Effector memory CD8-positive, alpha-beta T cell (primary cell): ENCODE measurements around the gene PLEKHG5.
A peak's percentile ranks its signal among the peaks of the same experiment; 100 is the strongest.

Experiments used
- ATAC-seq: fragments of 150-1000 bp; cut with Tn5 transposase; replicated peaks from 2 replicates; pipeline ENCODE4 v1.10.0; 2021; ENCODE audit warnings: mild to moderate bottlenecking, moderate library complexity
- DNase-seq, 3 experiments: peaks; one replicate each; pipeline ENCODE4 v3.0.0; 2021
- H3K27ac Mint-ChIP-seq, 2 donors: one replicate each; pipeline ENCODE4 v1.8.0; 2022; ENCODE audit warnings: mild to moderate bottlenecking in 2 of 2, mixed read lengths in 2 of 2, moderate library complexity in 2 of 2
- H3K27me3 Mint-ChIP-seq, 2 donors: one replicate each; pipeline ENCODE4 v1.8.0; 2022; ENCODE audit warnings: mixed read lengths in 2 of 2
- H3K36me3 Mint-ChIP-seq: one replicate; pipeline ENCODE4 v1.8.0; 2022; ENCODE audit warnings: mild to moderate bottlenecking, moderate library complexity, mixed read lengths; ENCODE audit not compliant: insufficient read depth
- H3K4me1 Mint-ChIP-seq, 2 donors: one replicate each; pipeline ENCODE4 v1.8.0; 2022; ENCODE audit warnings: low read depth in 2 of 2, mixed read lengths in 2 of 2
- H3K4me3 Mint-ChIP-seq, 2 donors: one replicate each; pipeline ENCODE4 v1.8.0; 2022; ENCODE audit warnings: mild to moderate bottlenecking in 2 of 2, mixed read lengths in 2 of 2, moderate library complexity in 2 of 2
- H3K9me3 Mint-ChIP-seq, 2 donors: one replicate each; pipeline ENCODE4 v1.8.0; 2022; ENCODE audit warnings: mixed read lengths in 2 of 2

The PLEKHG5 gene

DNA sequence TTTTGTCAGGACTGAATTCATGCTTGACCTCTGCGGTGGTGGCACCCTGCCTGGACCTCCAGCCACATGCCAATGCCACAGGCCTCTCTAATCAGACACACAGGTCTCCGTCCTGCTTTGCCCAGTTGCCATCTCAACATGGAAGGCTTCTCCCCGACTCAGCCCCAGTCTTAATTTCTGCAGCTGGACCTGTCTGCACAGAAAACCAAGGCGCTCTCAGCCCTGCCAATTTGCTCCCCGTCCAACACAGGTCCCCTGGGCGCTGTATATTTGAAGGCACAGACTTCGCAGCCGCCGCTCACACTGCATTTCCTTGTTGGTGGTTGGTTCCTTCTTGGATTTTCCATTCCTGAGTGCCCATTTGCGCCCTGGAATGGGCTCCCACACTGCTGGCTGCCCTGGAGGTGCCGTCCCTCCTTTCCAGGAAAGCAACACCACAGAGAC is 28.0 kb upstream of the PLEKHG5 start:
- H3K4me3 Mint-ChIP-seq: no peak overlapping the region
- H3K4me1 Mint-ChIP-seq: no peaks in the 10 kb centered on the region
- ATAC-seq (no peak), DNase-seq (no peak)
- peak overlapping the region in 1 of 2 donors; percentile 57 for H3K27ac Mint-ChIP-seq
- no peaks in the 10 kb centered on the region for H3K27me3 Mint-ChIP-seq
- peaks cover 7% of the 10 kb centered on the region for H3K36me3 Mint-ChIP-seq
- no peaks in the 10 kb centered on the region for H3K9me3 Mint-ChIP-seq

DNA sequence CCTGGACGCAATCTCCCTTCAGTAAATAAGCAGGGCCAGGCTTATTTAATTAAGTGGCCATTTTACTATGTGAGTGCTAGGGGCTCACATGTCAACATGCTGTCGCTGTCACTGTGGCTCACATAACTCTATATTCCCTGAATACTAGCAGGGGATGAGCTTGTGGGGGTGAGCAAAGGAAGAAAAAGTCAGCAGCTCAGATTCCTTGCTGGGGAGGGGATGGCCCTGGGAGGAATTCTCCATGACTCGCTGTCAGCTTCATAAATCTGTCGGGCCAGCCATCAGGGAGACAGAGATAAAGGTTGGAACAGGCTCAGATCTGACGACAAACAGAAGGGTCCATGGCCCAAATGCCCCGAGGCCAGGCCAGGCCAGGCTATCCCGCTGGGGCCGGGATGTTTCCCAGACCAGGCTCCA is 26.0 kb upstream of the PLEKHG5 start:
- Mint-ChIP-seq H3K36me3 (peaks cover under 1% of the 10 kb centered on the region), H3K4me1 (no peaks in the 10 kb centered on the region), H3K27me3 (no peaks in the 10 kb centered on the region), H3K4me3 (no peak overlapping the region), H3K27ac (no peak overlapping the region), H3K9me3 (no peaks in the 10 kb centered on the region)
- no peak for DNase-seq
- no peak for ATAC-seq

DNA sequence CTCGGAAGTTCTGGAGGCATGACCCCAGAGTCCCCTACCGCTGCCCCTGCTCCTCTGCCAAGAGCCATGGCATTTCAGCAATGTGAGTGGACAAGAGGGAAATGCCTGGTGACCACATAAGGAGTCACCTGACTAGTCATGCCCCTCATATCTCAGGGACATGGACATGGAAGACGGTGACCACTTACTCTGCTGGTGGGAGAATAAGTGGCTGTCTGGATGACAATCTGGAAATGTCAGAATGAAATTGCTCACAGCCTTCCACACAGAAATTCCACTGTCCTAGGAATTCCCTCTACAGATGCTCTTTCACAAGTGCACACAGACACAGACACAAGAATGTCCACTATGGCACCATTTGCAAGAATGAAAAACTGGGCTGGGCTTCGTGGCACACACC is 24.3 kb upstream of the PLEKHG5 start:
- Mint-ChIP-seq H3K27me3 (no peaks in the 10 kb centered on the region), H3K27ac (no peak overlapping the region), H3K9me3 (no peaks in the 10 kb centered on the region), H3K4me1 (no peaks in the 10 kb centered on the region), H3K4me3 (no peak overlapping the region), H3K36me3 (no peaks in the 10 kb centered on the region)
- DNase-seq (no peak), ATAC-seq (no peak)

DNA sequence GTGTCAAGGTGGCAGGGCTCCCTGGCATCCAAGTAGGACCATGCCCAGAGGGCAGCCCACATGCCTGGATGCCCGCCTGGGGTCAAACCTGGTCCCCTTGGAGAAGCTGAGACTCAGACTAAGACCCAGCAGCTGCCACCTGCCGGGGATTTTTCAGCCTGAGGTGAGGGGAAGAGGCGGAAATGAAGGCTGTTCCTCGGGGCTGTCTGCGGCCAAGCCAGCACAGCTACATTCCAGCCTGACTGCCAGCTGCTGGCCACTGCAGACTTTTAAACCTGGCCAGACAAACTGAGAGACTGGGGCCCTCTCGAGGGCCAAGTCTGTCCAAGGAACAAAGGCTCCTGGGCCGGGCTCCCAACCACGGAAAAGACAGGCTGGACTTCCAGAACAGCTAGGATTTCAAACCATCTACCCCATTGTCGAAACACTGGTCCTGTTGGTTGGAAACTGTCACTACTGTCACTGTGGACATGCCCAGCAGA is 21.9 kb upstream of the PLEKHG5 start:
- H3K27me3 Mint-ChIP-seq: peaks cover 0 to 5% of the 10 kb centered on the region in 2 donors
- ATAC-seq: no peak
- H3K36me3 Mint-ChIP-seq: no peaks in the 10 kb centered on the region
- H3K4me3 Mint-ChIP-seq: no peak overlapping the region
- H3K9me3 Mint-ChIP-seq: no peaks in the 10 kb centered on the region
- no peaks in the 10 kb centered on the region for H3K4me1 Mint-ChIP-seq
- no peak for DNase-seq
- no peak overlapping the region for H3K27ac Mint-ChIP-seq

DNA sequence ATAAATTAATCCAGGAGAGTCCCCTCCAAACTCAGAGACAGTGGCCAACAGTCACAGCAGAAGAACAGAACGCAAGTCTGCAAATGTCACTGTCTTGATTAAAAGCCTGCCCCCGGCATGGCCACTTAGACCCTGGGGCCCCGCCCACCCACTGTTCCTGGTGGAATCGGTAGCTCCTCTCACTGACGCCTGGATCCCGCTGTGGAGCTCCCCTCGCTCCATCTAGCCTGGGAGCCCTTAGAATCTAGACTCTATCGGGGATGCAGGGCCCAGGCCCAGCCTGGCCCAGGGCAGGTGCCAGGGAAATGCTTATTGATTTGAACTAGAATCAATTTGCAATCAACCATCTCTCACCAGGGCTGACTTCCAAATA is 21.4 kb upstream of the PLEKHG5 start:
- Mint-ChIP-seq H3K27me3 (peaks cover 0 to 8% of the 10 kb centered on the region in 2 donors), H3K4me1 (no peaks in the 10 kb centered on the region), H3K9me3 (no peaks in the 10 kb centered on the region), H3K27ac (no peak overlapping the region), H3K4me3 (no peak overlapping the region), H3K36me3 (no peaks in the 10 kb centered on the region)
- DNase-seq: no peak
- ATAC-seq: no peak

DNA sequence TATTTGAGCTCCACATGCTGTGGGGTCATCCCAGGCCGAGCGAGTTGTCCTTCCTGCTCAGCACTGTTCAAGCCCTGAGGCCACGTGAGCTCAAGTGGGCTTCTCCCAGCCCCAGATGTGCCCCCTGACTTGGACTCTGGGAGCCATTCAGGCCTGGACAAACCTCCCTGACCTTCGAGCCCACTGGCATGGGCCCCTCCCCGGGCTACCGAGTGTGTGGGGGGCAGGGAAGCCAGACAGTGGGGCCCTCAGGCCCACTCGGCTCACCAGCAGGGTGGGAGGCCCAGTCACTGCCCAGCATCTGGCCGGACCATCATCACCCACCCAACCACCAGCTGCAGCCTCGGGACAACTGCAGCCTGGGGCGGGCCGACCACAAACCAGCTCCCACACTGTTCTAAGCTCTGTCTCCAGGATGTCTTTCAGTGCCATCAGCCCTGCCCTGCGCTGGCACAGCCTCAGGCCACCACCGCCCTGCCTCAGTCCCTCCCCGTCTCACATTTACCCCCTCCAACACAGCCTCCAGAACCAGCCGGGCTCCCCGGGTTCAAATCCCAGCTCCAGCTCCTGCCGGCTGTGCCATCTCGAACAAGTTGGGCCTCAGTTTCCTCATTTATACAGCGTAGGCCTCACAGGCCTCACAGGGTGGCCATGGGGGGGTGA is 20.9 kb upstream of the PLEKHG5 start:
- H3K27ac Mint-ChIP-seq: no peak overlapping the region
- DNase-seq (no peak), ATAC-seq (no peak)
- no peak overlapping the region for H3K4me3 Mint-ChIP-seq
- no peaks in the 10 kb centered on the region for H3K4me1 Mint-ChIP-seq
- H3K9me3 Mint-ChIP-seq: no peaks in the 10 kb centered on the region
- H3K36me3 Mint-ChIP-seq: no peaks in the 10 kb centered on the region
- peaks cover 0 to 8% of the 10 kb centered on the region in 2 donors for H3K27me3 Mint-ChIP-seq

DNA sequence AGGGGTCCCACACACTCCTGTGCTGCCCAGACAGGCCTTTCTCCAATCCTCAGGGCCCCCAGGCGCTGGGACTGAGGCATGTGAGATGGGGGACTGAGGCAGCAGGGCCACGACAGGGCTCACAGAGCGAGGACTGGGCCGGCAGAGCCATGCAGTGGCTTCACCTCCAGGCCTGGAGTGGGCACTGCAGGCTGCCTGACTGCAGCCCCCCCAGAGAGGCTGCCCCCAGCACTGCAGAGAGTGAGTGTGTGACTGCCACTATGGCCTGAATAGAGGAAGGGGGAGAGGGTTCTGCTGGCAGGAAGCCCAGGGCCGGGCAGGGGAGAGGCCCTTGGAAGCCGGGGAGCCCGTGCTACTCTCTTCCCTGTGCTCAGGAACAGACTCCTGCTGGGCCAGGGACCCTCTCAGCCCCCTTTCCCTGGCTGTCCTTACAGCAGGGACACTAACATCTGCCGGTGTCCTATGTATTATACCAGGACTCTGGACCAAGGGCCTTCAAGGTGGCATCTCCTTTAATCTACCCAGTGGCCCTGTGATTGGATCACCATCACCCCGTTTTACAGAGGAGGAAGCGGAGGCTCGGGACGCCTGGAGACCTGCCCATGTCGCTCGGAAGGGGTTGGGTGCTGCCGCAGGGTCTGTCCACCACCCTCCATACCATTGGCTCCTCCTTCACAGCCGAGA is 20.2 kb upstream of the PLEKHG5 start:
- no peaks in the 10 kb centered on the region for H3K4me1 Mint-ChIP-seq
- DNase-seq (no peak), ATAC-seq (no peak)
- no peak overlapping the region for H3K4me3 Mint-ChIP-seq
- H3K27ac Mint-ChIP-seq: no peak overlapping the region
- H3K27me3 Mint-ChIP-seq: peaks cover 5 to 14% of the 10 kb centered on the region in 2 donors
- H3K9me3 Mint-ChIP-seq: no peaks in the 10 kb centered on the region
- no peaks in the 10 kb centered on the region for H3K36me3 Mint-ChIP-seq

DNA sequence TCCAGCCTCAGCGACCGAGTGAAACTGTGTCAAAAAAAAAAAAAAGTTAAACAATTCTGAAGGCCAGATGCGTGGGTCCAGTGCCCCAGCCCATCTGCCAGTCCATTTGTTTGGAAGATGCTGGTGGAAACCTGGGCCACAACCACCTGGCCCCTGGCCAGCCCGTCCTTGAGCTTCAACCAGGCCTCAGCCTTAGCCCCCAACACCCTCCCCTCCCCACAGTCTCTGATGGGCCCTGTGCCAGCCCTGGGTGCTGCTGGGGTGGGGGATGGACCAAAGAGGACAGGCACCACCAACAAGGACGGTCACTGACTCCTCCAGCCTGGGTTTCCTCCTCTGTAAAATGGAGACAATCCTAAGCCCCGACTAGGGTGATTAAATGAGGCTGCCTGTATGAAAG is 19.6 kb upstream of the PLEKHG5 start:
- H3K4me1 Mint-ChIP-seq: no peaks in the 10 kb centered on the region
- ATAC-seq: no peak
- H3K4me3 Mint-ChIP-seq: no peak overlapping the region
- no peaks in the 10 kb centered on the region for H3K9me3 Mint-ChIP-seq
- DNase-seq: no peak
- H3K27ac Mint-ChIP-seq: no peak overlapping the region
- H3K27me3 Mint-ChIP-seq: peaks cover 8 to 18% of the 10 kb centered on the region in 2 donors
- H3K36me3 Mint-ChIP-seq: no peaks in the 10 kb centered on the region

DNA sequence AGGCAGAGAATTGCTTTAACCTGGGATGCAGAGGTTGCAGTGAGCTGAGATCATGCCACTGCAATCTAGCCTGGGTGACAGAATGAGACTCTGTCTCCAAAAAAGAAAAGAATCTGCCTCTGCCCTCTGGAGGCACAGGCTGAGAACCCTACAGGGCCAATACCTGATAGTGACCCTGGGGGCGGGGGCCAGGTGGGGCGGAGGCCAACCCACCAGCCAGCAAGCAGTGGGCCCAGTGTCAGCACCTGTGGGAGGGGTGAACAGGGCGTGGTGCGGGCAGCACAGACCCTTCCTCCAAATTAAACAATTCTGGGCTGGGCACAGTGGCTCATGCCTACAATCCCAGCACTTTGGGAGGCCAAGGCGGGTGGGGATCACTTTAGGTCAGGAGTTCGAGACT is 19.0 kb upstream of the PLEKHG5 start:
- Mint-ChIP-seq H3K4me1 (no peaks in the 10 kb centered on the region), H3K27me3 (peaks cover 9 to 21% of the 10 kb centered on the region in 2 donors), H3K36me3 (no peaks in the 10 kb centered on the region), H3K9me3 (no peaks in the 10 kb centered on the region), H3K4me3 (no peak overlapping the region), H3K27ac (no peak overlapping the region)
- DNase-seq (no peak), ATAC-seq (no peak)

DNA sequence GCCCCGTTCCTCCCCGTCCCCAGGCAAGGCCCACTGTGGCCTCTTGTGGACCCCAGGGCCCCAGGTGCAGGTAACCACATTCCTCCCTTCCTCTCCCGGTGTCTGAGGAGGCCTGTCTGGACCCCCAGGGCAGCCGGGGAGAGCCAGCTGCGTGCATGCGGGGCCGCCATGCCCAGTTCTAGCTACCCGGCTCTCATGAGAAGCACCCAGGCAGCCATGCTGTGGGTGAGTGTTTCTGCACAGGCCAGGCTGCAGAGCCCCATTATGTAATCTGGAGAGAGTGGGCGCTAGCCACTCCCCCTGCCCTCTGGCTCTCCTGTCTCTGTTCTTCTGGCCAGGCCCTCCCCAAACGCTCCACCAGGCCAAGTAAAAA is 18.4 kb upstream of the PLEKHG5 start:
- no peaks in the 10 kb centered on the region for H3K36me3 Mint-ChIP-seq
- H3K4me1 Mint-ChIP-seq: no peaks in the 10 kb centered on the region
- H3K27me3 Mint-ChIP-seq: peaks cover 13 to 27% of the 10 kb centered on the region in 2 donors
- no peak for ATAC-seq
- no peak overlapping the region for H3K4me3 Mint-ChIP-seq
- DNase-seq: no peak
- H3K9me3 Mint-ChIP-seq: no peaks in the 10 kb centered on the region
- no peak overlapping the region for H3K27ac Mint-ChIP-seq

DNA sequence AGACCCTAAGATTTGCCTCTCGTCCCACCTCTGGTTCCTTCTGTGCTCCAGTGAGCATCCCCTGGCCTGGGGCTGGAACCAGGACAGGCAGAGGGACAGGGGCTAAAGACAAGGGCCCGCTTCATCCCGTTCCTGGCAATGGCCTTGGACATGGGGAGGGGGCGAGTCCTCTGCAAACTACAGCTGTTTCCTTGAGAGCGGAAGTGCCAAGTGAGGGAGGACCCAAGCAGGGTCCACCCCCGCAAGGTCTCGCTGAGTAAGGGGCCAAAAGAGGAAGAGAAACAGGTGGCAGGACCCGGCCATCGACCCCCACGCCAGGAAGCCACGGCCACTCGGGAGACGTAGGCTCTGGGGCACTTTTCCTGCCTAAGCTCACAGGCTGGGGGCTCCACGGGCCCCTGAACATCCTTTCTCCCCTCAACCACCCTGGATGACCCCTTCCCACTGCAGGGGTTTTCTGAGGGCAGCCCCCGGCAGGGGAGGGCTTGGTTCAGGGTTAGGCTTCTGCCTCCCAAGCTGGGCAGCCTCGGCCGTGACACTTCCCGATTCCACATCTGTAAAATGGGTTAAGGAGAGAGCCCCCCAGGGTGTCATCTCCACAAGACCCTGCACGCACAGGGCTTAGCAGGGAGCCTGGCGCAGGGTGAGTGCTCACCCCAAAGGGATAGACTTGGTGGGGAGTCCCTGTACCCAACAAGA is 17.9 kb upstream of the PLEKHG5 start:
- Mint-ChIP-seq H3K4me1 (no peaks in the 10 kb centered on the region), H3K9me3 (no peaks in the 10 kb centered on the region), H3K4me3 (no peak overlapping the region), H3K27me3 (peaks cover 13 to 31% of the 10 kb centered on the region in 2 donors), H3K36me3 (no peaks in the 10 kb centered on the region), H3K27ac (no peak overlapping the region)
- ATAC-seq: no peak
- no peak for DNase-seq

DNA sequence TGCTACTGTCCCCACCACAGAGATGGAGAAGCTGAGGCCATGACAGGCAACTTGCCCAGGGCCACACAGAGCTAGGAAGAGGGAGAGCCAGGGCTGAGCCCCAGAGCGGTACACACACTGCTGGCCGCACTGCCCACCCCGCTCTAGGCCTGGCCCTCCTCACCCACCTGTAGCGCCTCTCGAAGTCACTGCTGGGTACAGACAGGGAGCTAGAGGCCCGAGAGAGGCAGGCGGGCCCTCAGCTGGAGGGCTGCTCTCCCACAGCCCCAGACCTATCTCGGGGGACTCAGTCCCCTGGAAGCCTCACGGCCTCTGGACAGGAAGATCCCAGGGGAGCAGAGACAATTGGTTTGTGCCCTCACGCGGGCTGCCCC is 17.3 kb upstream of the PLEKHG5 start:
- no peaks in the 10 kb centered on the region for H3K4me1 Mint-ChIP-seq
- no peak overlapping the region for H3K4me3 Mint-ChIP-seq
- H3K27ac Mint-ChIP-seq: no peak overlapping the region
- DNase-seq (no peak), ATAC-seq (no peak)
- H3K27me3 Mint-ChIP-seq: peaks cover 13 to 37% of the 10 kb centered on the region in 2 donors
- no peaks in the 10 kb centered on the region for H3K9me3 Mint-ChIP-seq
- no peaks in the 10 kb centered on the region for H3K36me3 Mint-ChIP-seq

DNA sequence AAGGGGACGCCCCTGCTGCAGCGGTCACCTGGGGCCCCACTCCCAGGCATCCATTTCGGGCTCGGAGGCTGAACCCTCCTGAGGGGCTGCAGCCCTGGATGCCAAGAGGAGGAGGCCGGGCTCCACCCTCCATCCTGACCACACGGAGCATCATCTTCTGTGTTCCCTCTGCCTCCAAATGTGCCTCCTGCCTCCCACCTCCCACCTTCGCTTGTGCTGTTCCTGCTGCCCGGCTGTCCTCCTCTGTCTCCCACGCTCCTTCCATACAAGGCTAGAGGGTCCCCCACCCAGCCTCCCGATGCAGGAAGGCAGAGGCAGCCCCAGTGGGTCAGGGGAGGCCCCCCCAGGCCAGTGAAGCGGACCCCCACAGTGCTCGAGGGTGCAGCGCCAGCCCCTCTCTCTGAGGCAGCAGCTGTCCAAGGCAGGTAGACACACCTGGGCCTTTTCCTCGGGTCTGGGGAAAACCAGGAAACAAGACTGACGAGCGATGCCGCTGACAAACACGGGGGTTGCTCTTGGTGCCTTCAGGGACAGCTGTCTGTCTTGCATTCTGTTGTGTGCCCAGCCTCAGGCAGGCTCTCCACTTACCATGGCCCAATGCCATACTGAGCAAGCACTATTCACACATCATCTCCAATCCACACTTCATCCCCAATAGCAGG is 16.8 kb upstream of the PLEKHG5 start:
- H3K9me3 Mint-ChIP-seq: no peaks in the 10 kb centered on the region
- ATAC-seq (no peak), DNase-seq (no peak)
- H3K4me3 Mint-ChIP-seq: no peak overlapping the region
- H3K27me3 Mint-ChIP-seq: peaks cover 13 to 39% of the 10 kb centered on the region in 2 donors
- H3K27ac Mint-ChIP-seq: no peak overlapping the region
- H3K36me3 Mint-ChIP-seq: no peaks in the 10 kb centered on the region
- H3K4me1 Mint-ChIP-seq: no peaks in the 10 kb centered on the region
